C1 segment of cervical spinal cord (tissue), 14 donors: Measurements from ENCODE around the gene AURKA.
A peak's percentile ranks its signal among the peaks of the same experiment; 100 is the strongest.
"Not testable (repeated sequence)": the region's sequence is repeated elsewhere in the genome, so short reads cannot be mapped to it uniquely, and the experiment has no call there.

Experiments
- DNase-seq, 14 donors: peaks; one replicate each; lab custom pipeline; 2025; lab: John Stamatoyannopoulos, UW

AURKA gene

GRCh38 chr20:56359212-56360132, 32.5 kb downstream of the AURKA start:
- DNase-seq: peak in 12 of 14 donors; percentile 8 to 62 (median 36)

- peak; percentile 1 to 90 (median 72) for DNase-seq
Measured at GRCh38 chr20:56358600-56359211, 33.3 kb downstream of the AURKA start, which contains the start of gene FAM210B. FAM210B (plus strand) TSS chr20:56358974; CDS start chr20:56359006, 32 bp downstream.

- DNase-seq: no peak
Measured at GRCh38 chr20:56358070-56358469, 33.9 kb downstream of the AURKA start.

- DNase-seq: no peak
Measured at GRCh38 chr20:56353356-56353755, 38.7 kb downstream of the AURKA start.

GRCh38 chr20:56352345-56353055, 39.5 kb downstream of the AURKA start:
- no peak for DNase-seq

- no peak for DNase-seq
Measured at GRCh38 chr20:56350842-56351241, 41.2 kb downstream of the AURKA start.

GRCh38 chr20:56348746-56349145, 43.3 kb downstream of the AURKA start:
- DNase-seq: no peak

GRCh38 chr20:56348305-56348693, 43.7 kb downstream of the AURKA start:
- no peak for DNase-seq

GRCh38 chr20:56347628-56348304, 44.2 kb downstream of the AURKA start:
- DNase-seq: no peak

GRCh38 chr20:56345911-56346310, 46.1 kb downstream of the AURKA start:
- no peak for DNase-seq

GRCh38 chr20:56343861-56344381, 48.1 kb downstream of the AURKA start:
- peak in 5 of 14 donors; percentile 2 to 33 (median 6) for DNase-seq

GRCh38 chr20:56342783-56343182, 49.2 kb downstream of the AURKA start:
- DNase-seq: no peak

- not testable (repeated sequence) for DNase-seq
Measured at GRCh38 chr20:56336709-56337108, 55.3 kb downstream of the AURKA start.

- no peak for DNase-seq
Measured at GRCh38 chr20:56328861-56329260, 63.2 kb downstream of the AURKA start.

GRCh38 chr20:56324806-56325205, 67.2 kb downstream of the AURKA start:
- DNase-seq: no peak

GRCh38 chr20:56323656-56324055, 68.4 kb downstream of the AURKA start:
- no peak for DNase-seq

GRCh38 chr20:56323206-56323605, 68.8 kb downstream of the AURKA start:
- DNase-seq: no peak

GRCh38 chr20:56322681-56323080, 69.3 kb downstream of the AURKA start:
- no peak for DNase-seq
